ENCODE measurements around the gene ULK4.

ULK4 gene

DNA sequence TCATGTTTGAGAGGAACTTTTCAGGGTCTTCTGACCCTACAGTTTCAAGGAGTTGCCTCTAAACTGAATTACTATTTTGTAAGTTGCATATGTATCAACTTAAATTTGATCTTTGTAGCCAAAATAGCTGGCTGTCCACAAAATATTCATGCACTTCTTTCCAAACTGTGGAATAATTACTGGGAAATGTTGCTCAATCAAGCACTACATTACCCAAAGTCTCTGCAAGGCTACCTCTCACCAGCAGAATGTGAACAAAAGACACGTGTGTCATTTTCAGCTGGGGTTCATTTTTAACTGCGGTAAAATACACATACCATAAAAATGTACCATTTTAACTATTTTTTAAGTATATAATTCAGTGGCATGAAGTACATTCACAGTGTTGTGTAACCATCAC, 442.2 kb downstream of the ULK4 start:
- in situ Hi-C loops (cut with HindIII; ENCODE audit: low sequenced_read_pairs), result no loop called here

DNA sequence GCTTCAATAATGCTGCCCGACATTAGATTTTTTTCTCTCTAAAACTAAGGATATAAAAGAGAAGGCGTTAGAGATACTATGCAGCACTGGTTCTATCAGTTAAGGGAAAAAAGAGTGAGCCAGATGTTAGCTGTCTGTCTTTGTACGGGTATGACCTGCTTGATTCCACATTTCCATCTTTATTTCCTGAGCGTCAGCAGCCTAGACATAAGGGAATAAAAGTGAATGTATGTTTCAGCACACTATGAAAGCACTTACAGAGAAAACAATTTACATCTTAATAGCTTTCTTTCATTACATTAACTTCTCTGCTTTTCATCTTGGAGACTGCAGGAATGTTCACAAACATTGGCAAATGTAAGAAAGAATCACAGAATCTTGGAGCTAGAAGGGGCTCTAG, 443.3 kb downstream of the ULK4 start:
- in situ Hi-C loops (cut with HindIII; ENCODE audit: low sequenced_read_pairs), result no loop called here

DNA sequence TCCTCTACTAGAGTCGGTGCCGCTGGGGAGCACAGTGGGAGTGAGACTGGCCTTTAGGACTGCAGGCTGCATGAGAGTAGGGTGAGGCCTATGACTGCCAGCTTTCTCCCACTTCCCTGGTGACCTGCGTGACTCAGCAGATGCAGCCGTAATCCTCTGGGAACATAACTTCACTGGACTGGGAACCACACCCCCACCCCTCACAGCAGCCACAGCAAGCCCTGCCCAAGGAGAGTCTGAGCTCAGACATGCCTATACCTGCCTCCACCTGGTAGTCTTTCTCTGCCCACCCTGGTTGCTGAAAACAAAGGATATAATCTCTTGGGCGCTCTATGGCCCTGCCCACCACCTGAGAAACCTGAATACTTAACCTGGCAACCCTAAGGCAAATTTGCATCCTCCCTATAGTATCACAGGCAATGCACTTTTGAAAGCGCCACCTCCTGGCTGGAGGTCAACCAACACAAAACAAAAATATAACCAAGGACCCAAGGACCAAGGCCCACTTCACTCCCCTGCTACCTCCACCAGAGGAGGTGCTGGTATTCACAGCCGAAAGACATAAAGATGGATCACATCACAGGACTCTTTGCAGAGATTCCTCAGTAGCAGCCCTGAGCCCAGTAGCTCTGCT, 453.7 kb downstream of the ULK4 start:
- in situ Hi-C loops (cut with HindIII; ENCODE audit: low sequenced_read_pairs), result no loop called here

DNA sequence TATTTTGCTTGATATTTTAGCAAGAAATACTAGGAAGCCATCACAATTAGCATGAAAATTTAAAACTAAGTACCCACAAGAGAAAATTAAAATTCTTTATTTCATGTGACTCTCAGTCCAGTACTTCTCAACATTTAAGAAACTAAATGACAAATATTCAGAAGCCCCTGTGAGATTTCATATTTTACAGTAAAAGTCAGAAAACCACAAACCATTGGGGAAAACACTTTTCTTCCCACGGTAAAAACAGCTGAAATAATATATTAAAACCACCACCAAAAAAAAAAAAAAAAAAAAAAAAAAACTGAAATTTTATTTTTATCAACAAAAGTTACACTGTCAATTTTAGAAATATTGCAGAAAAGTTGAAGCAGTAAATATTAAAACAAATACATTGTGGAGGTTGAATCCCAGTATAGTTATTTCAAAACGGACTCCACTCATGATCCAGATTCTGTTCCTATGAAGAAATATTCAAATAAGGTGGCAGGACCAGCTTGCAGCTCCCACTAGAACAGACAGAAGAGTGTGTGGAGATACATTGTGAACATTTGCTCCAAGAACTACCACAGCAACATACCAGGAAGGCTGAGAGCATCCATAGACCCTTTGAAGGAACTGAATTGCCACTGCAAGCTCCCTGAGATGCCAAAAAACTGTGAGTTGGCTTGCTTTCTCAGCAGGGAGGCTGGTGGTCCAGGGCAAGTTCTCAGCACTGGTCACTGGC, 454.4 kb downstream of the ULK4 start:
- in situ Hi-C loops (cut with HindIII; ENCODE audit: low sequenced_read_pairs), result no loop called here

DNA sequence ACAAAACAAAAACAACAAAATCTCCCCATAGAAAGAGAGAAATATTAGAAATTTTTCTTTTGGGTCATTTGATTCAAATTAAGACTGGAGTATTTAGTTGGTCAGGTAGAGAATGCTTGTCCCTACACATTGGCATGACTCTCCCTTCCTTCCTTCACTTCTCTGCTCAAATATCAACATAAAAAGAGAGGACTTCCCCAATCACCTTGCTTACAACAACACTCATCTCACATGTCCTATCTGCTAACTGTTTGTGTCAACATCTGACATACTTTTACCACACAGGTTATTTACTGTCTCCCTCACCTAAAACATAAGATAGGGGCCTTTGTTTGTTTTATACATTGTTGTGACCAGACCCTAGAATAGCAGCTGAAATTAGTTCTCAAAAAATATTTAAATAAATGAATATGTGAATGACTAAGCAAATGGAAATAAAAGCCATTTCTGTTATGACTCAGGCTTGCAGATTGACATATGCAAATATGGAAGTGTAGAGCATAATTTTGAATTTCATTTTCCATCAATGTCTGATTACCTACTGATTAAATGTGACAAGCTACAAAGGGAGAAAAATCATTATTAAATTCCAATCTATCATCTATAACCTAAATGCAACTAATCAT, 457.8 kb downstream of the ULK4 start:
- in situ Hi-C loops (cut with HindIII; ENCODE audit: low sequenced_read_pairs), result no loop called here

DNA sequence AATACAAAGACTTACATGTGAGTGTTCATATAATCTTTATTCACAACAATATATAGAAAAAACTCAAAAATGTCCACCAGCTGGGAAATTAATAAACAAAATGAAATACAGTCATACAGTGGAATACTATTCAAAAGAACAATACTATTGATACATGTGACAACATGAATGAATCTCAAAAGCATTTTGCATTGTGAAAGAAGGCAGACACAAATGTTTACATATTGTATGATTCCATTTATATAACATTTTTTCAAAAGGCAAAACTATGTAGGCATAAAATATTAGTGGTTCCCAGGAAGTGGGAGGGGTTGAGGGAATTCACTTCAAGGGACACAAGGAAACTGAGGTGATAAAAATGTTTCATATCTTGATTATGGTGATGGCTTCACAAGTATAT, 459.4 kb downstream of the ULK4 start:
- in situ Hi-C loops (cut with HindIII; ENCODE audit: low sequenced_read_pairs), result no loop called here

DNA sequence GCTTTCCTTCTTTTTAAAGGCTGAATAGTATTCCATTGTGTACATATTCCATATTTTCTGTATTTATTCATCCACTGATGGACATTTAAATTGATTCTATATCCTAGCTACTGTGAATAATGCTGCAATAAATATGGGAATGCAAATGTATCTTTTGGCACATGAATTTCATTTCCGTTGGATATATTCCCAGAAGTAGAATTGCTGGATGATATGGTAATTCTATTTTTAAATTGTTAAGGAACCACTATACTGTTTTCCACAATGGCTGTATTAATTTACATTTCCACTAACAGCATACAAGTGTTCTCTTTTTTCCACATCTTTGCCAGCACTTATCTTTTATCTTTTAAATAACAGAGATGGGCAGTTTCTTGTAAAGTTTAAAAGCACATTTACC, 459.9 kb downstream of the ULK4 start:
- in situ Hi-C loops (cut with HindIII; ENCODE audit: low sequenced_read_pairs), result no loop called here

DNA sequence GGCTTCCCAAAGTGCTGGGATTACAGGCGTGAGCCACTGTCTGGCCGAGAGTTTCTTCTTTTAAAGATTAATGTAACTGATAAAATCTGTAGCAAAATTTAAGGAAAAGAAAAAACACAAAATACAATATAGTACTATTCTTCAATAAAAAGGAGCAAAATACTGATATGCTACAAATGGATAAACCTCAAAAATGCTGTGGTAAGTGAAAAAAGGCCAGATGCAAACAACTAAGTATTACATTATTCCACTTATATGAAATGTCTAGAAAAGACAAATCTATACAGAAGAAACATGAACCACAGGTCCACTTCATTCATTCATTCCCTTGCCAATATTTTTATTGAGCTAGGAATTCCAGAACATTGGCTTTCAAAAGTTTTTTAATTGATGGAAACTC, 463.1 kb downstream of the ULK4 start:
- in situ Hi-C loops (cut with HindIII; ENCODE audit: low sequenced_read_pairs), result no loop called here

DNA sequence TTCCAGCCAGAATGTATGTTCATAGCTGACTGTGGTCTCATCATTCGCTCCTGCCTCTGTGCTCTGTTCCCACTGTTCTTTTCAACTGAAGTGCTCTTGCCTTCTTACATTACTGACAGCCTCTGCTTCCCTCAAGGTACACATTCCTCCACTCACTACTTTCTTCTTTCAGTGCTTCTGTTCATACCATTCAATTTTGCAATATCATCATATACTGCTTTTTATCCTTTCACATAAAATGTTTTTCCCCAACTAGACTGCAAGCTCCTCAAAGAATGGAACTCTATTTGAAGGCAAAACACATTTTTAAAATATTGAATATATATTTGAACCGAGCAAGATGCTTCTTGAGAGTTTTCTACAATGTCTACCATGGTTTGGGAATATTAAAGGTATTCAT, 471.5 kb downstream of the ULK4 start:
- in situ Hi-C loops (cut with HindIII; ENCODE audit: low sequenced_read_pairs), result no loop called here

DNA sequence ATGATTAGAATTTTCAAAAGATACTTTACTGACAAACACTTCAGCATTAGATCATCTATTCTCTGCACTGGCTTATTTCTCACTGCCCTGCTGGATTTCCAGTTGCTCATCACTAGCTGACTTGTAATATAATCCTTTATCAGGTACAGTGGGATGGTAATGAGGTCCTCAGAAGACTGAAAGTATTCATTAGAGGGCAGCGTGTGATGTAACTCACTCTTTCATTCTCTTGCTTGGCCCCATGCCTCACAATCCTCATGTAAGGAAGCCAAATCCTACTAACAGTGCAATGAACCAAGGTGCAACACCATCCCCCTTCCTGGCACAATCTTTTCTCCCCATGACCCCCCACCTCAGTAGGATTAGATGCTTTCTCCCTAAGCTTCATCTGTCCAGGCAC, 472.7 kb downstream of the ULK4 start:
- in situ Hi-C loops (cut with HindIII; ENCODE audit: low sequenced_read_pairs), result no loop called here

DNA sequence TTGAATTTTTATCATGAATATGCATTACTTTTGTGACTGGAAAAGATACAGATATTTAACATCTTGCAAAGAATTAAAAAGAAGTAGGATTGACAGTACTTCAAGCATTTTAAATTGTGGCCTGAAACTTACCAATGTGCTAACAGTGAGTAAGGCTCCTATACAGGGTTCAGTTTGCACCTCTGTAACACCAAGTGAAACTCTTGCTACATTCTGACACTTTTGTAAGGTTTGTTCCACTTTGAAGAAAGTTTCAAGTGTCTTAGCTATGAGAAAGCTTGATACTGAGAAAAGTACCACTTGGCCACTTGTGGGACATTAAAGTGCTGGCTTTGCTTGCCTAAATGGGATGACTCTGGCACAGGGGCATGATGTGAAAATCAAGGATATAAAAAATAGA, 473.4 kb downstream of the ULK4 start:
- in situ Hi-C loops (cut with HindIII; ENCODE audit: low sequenced_read_pairs), result no loop called here

DNA sequence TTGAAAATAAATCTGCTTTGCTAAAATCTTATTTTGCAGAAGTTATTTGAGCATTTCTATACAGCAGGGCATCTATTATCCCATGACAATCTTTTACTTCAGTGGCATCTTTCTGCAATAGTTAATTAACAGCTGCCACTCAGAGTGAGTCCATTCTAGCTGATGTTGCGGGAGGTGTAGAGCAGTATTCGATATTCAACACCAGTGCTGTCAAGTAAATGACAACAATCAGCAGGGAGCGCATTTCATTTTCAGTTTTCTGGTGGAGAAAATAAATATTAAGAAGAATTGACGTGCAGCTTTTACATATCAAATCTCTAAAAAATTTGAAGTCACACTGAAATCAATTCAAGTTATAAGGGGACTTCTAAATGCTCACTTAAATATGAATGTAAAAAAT, 476.4 kb downstream of the ULK4 start:
- in situ Hi-C loops (cut with HindIII; ENCODE audit: low sequenced_read_pairs), result no loop called here

DNA sequence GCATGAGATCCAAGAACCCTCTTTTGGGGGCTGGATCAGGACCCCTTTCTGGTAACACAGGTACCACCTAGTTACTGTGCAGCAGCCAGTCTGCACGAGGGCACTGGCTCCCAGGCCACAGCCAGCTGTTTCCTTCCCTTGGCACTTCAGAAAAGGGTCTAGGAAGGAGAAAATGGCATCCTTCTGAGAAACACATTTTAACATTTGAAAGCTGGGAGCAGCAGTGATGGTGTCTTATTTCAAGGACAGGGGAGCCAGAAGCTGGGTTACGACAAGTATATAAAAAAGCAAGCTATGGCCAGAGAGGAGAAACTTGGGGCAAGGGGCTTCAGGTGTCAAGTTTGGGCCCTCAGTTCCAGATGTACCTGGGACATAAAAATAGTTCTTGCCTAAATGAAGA, 479.8 kb downstream of the ULK4 start:
- in situ Hi-C loops (cut with HindIII; ENCODE audit: low sequenced_read_pairs), result no loop called here

DNA sequence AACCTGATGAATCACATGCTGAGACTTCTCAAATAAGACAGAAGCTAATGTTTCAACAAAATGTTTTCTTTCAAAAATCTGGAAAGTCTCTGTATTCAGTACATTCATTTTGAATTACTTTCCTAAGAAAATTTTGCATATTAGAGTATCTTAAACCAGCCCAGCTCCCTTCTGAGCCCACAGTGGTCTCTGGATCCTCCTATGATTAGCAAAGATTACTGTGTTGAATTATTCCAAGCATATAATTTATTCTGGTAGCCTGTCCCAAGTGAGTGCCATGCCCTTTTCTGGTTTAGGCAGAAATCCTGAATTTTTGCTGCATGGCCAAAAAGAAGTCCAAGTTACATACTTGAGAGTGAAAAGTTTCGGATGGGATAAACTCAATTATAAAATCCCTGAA, 483.6 kb downstream of the ULK4 start:
- in situ Hi-C loops (cut with HindIII; ENCODE audit: low sequenced_read_pairs), result no loop called here

DNA sequence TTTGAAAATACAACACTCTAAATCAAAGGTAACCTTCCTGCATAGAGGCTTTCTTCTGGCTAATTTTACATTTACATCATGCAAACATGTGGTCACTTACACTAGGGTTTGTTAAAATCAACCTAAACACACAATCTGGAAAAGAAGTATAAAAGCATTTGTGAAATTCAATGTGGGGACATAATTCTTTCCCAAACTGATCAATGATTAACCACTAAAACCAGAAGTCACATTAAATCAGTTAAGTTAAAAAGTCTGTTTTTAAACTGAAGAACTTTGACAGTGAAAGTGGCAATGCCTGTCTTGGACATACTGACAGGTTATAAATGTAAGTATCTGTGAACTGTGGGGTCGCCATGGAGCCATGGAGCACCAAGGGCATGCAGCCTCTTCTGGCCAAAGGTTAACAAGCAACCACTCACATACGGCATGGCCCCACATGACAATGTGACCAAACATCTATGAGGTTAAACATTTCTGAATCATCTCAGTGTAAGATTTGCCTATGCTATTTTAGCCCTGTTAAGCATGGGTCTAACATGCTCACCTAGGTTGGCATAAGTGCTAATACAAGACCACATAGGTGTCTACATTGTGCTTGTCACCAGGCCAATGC, 484.4 kb downstream of the ULK4 start:
- in situ Hi-C loops (cut with HindIII; ENCODE audit: low sequenced_read_pairs), result no loop called here

DNA sequence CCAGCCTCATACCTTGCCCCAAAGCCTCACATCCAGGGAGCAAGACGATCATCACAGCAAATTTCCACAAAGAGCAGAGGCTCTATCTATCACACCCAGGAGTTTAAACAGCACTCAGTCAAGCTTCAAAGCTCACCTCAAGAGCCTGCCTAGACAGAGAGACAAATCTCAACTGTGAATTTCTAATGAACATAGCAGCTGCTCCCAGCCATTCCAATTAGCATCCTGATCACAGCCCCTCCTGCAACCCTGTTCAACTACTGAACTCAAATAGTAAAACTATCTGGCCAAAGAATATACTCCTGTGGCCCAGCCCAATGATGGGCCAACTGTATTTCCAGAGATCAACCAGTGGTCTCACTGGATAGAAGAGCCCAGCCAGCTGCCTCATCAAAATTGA, 492.8 kb downstream of the ULK4 start:
- in situ Hi-C loops (cut with HindIII; ENCODE audit: low sequenced_read_pairs), result no loop called here

DNA sequence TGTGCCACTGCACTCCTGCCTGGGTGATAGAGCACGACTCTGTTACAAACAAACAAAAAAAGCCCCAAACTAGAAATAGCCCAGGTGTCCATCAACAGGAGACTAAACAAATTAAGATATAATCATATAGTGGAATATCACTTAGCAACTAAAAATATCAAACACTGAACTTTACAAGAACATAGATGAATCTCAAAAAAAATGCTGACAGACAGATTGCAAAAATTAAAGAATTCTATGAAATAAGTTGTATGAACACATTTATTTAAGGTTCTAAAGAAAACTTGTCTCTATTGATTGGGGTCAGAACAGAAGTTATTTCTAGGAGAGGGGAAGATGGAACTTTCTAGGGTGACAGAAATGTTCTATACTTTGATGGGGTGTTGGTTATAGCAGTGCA, 494.4 kb downstream of the ULK4 start:
- in situ Hi-C loops (cut with HindIII; ENCODE audit: low sequenced_read_pairs), result no loop called here

DNA sequence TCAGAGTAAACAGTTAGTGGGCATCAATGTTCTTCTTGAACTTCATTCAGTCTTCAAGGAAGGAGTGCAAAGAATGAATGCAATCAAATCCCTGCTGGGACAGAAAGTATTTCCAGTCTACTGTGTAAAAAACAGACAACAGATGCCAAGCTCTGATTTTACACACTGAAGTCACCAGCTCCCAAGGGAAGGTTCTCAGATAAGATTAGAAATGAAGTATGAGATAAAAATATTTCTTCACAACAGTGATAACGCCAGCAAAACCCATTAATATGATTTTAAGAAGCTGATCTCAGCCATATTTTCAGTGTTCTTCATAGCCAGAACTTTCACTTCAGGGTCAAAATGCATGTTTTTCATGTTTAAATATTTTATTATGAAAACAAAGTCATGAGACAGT, 497.0 kb downstream of the ULK4 start:
- in situ Hi-C loops (cut with HindIII; ENCODE audit: low sequenced_read_pairs), result no loop called here

DNA sequence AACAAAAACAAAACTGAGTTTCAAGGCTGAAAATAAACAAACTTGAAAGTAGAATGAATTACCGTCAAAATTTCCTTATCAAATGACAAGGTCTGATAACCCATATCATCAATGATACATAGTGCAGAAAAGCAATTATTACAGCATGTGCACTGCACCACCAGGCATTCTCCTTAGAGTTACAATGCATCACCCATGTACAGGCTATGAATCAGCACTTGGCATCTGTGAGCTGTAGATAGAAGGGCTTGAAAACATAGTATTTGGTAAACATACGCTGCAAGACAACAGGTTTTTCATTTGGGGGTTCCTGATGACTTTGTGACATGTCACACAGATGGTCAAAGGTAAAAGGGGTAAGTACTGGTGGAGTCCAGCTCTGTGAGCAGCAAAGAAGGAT, 497.5 kb downstream of the ULK4 start:
- in situ Hi-C loops (cut with HindIII; ENCODE audit: low sequenced_read_pairs), result no loop called here

DNA sequence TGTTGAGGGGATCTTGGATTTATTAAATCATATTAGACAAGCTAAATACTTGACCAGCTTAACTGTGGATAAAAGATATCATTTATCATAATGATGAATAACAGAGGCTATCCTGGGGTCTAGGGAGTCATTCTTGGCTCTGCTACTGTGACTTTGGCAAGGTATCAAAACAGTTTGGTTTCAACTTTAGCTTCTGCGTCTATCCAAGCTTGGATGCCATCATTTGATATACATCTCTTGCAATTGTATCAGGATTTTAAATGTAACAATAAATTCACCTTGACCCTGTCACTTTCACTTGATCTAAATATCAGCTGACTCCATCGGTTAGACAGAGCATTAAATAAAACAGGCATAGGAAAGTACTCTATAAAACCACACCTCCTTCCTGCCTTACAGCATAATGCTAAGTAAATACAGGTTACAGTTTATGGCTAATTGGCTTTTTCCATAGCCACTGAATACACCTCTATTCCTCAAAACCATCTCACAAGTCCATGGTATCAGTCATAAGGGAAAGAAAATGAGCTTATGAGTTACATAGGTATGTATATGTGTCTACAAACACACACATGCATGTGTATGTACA, 499.7 kb downstream of the ULK4 start:
- in situ Hi-C loops (cut with HindIII; ENCODE audit: low sequenced_read_pairs), result no loop called here

DNA sequence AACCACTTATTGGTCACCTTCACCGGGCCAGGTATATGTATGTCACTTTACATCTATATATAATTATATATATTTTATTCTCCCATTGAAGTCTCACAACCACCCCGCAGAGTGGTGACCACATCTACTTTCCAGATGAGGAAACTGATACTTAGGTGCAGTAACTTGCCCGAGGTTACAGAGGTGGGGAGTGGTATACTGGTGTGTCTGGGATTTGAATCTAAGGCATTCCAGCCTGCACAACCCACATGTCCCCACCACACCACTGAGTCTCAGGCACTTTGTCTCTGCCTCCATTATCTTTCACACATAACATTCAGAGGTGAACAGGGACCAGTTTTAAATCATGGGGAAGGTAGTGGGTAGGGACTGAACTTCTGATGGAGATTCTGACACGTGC, 501.2 kb downstream of the ULK4 start:
- in situ Hi-C loops (cut with HindIII; ENCODE audit: low sequenced_read_pairs), result no loop called here

DNA sequence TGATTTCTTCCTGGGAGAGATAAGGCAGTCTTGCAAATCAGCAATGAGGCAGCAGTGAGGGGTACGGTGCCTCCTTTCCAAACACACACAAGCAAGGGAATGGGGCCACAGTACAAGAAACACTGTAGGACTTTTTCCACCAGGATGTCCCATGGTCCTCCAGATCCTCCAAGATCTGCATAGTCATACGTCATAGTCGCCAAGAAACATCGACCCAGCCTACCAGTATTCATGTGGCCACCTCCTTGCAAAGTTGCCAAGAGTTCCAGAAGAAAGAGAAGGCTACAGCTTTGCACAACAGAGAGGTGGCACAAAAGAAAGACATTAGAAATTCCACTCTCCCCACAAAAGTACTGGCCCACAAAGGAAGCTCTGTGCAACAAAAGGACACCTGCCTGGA, 504.7 kb downstream of the ULK4 start:
- in situ Hi-C loops (cut with HindIII; ENCODE audit: low sequenced_read_pairs), result no loop called here

Measured in DLD1 (cell line).